PC-3 (cell line): ENCODE measurements around the gene DCLRE1A.

Experiments used
- CTCF ChIP-seq: fragments of 300-600 bp; sonication (generic); conservative IDR thresholded peaks from 2 replicates; pipeline ENCODE4 v1.5.1; 2017; ENCODE audit warnings: antibody characterized with exemption, low read depth, mild to moderate bottlenecking, low read length
- EZH2 ChIP-seq: fragments of 300-600 bp; sonication (generic); IDR thresholded peaks from one replicate; pipeline ENCODE4 v1.6.1; 2017; ENCODE audit warnings: antibody characterized with exemption, mild to moderate bottlenecking, low read length; ENCODE audit not compliant: unreplicated experiment
- EZH2phosphoT487 ChIP-seq: fragments of 300-600 bp; sonication (generic); IDR thresholded peaks from 2 replicates; pipeline ENCODE4 v1.6.1; 2018; ENCODE audit warnings: mild to moderate bottlenecking, antibody characterized with exemption, low read length, borderline replicate concordance

DNA sequence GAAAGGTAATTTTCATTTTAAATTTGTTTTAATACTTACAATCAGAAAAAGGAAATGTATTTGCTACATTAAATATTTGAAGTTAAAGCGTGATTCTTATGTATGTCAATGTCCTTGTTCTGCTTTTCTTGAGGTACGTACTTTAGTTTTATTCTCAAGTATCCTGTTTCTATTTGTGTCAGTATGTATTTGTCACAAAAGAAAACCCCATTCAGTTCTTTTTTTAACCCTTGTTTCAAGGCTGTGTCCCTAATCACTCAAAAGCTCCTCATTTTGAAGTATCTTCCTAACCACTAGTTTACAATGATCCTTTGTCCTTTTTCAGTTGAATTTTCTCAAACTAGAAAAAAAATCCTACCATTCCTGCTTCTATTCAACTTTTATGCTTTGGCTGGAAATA is 25.8 kb upstream of the DCLRE1A start:
- no peak for TF ChIP-seq CTCF
- TF ChIP-seq EZH2: no peak
- no peak for TF ChIP-seq EZH2phosphoT487
